Effector CD4-positive, alpha-beta T cell (primary cell): ENCODE results near the gene AMN1.
"Not testable (repeated sequence)": the region's sequence is repeated elsewhere in the genome, so short reads cannot be mapped to it uniquely, and the experiment has no call there.

Experiments used
- DNase-seq: peaks from one replicate; pipeline ENCODE4 v3.0.0-alpha.2; 2020
- total RNA-seq: gene quantifications from one replicate; lab custom pipeline; 2026; lab: John Stamatoyannopoulos, UW

AMN1 gene
- total RNA-seq: 3.9 reads per million, percentile 15 among the genes with 10 or more reads in this experiment

DNA sequence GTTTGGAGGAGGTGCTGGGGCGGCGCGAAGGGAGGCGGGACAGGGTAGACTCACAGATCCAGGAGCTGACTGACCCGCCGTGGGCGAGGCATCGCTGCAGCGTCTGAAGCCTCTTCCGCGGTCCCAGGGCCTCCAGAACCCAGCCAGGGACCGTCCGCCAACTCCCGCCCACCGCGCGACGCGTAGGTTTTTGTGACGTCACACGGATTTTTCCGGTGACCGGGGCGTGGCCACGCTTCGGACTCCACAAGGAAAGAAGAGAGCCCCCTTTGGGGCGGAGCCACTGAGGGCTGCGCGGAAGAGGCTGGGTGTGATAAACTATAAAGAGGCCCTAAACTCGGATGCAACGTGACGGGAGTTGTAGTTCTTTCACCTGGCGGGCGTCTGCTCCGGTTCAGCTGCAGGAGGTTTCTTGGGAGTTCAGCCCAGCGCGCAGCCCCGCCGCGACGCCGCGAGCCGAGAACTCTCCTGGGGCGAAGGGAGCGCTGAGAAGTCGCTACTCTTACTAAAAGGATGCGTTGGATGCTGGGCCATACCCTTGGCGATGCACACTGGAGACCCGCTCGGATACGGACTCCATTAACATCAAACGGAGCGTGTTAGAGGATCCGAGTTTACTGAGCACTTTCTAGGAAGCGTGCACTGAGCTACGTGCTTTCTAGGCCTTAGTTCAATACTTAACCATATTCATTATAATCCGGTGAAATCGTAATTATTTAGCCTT is at the start of gene AMN1:
Gene AMN1, minus strand, starts transcription at position 105 of the 724 bp plus-strand sequence. Its CDS starts 13 bp downstream, at position 92.
- peak; percentile 95 for DNase-seq

- DNase-seq: no peak
Observed at GRCh38 chr12:31773867-31774266, 45.0 kb upstream of the AMN1 start.

- no peak for DNase-seq
Observed at GRCh38 chr12:31773223-31773750, 44.5 kb upstream of the AMN1 start.

- DNase-seq: no peak
Observed at GRCh38 chr12:31772685-31773222, 43.9 kb upstream of the AMN1 start.

- DNase-seq: no peak
Observed at GRCh38 chr12:31772186-31772585, 43.4 kb upstream of the AMN1 start.

DNA sequence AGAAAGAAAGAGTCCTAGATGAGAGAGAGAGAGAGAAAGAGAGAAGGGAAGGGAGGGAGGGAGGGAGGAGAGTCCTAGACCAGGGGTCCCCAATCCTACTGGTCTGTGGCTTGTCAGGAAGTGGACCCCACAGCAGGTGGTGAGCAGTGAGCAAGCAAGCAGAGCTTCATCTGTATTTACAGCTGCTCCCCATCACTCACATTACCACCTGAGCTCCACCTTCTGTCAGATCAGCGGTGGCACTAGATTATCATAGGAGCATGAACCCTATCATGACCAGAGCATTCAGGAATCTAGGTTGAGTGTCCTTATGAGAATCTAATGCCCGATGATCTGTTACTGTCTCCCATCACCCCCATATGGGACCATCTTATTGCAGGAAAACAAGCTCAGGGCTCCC is 39.2 kb upstream of the AMN1 start:
- DNase-seq: no peak

DNA sequence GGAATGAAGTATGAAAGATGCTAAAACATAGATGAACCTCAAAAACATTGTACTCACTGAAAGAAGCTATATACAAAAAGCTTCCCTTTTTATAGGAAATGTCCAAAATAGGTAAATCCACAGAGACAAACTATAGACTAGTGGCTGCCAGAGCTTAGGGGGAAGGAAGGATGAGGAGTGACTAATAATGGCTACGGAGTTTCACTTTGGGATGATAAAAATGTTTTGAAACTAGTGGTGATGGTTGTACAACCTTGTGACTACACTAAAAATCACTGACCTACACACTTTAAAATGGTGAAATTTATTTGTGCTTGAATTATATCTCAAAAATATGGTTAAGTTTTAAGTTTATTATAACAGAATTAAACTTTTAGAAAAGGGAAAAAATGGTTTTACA is 37.1 kb upstream of the AMN1 start:
- DNase-seq: no peak

- no peak for DNase-seq
Observed at GRCh38 chr12:31759632-31760459, 31.0 kb upstream of the AMN1 start.

- not testable (repeated sequence) for DNase-seq
Observed at GRCh38 chr12:31758297-31758696, 29.5 kb upstream of the AMN1 start.

DNA sequence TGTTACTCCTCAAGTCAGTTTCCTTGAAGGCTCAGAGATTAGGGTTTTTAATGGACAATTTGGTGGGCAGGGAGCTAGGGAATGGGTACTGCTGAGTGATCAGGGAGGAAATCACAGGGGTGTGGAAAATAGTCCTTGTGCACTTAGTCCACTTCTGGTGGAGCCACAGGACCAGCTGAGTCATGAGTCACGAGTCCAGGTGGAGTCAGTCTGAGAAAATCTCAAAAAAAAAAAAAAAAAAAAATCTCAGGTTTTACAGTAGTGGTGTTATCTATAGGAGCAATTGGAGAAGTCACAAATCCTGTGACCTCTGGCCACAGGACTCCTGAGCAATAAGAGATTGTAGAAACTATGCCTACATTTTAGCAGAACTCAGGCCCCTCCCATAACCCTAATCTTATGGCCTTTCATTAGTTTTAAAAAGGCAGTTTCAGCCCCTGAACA is 28.2 kb upstream of the AMN1 start:
- no peak for DNase-seq

DNA sequence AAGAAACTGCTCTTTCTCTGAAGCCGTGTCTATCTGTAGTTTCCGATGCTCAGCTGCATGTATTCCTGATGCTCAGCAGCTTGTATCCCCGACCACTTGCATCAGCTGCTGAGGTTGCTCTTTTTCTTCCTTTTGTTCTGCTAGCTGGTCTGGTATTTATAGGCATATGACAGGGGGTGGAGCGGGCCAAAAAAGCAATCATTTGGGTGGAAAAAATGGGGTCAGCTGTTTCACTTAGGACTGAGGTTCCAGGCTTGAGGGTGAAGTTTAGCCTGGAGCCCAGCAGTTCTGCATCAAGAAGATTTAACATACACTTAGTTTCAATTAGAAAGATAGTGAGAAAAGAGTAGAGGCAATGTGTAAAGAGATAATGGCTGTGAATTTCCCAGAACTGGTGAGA is 23.6 kb upstream of the AMN1 start:
- no peak for DNase-seq

DNA sequence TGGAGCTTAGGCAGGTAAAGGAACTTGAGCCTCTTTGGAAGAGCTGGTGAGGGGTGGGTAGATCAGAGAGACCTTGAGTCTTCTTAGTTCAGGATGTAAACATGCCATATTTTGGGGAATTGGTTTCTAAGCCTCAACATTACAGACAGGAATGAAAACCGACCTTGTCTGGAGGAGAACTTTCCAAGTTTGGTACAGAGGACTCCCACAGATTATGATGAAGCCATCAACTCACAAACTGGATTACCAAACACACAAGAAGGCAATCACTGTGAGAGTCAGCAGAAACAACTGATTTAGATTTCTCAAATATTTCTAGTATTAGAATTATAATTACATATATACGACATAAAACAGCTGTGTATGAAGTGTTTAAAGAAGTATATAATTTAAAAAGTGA is 22.3 kb upstream of the AMN1 start:
- no peak for DNase-seq

DNA sequence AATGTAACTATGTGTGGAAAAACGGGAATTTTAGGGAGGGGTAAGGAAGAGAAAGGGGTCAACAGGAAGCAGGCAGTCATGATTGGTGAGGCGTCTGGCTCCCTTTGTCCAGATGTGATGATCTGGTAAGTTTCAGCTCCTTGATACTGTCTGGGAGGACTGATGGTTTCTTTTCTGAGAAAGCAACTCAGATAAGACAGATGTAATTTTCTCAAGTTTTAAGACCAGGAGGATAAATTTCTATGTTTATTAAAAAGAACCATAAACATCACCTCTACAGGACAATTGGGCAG is 21.9 kb upstream of the AMN1 start:
- DNase-seq: no peak

DNA sequence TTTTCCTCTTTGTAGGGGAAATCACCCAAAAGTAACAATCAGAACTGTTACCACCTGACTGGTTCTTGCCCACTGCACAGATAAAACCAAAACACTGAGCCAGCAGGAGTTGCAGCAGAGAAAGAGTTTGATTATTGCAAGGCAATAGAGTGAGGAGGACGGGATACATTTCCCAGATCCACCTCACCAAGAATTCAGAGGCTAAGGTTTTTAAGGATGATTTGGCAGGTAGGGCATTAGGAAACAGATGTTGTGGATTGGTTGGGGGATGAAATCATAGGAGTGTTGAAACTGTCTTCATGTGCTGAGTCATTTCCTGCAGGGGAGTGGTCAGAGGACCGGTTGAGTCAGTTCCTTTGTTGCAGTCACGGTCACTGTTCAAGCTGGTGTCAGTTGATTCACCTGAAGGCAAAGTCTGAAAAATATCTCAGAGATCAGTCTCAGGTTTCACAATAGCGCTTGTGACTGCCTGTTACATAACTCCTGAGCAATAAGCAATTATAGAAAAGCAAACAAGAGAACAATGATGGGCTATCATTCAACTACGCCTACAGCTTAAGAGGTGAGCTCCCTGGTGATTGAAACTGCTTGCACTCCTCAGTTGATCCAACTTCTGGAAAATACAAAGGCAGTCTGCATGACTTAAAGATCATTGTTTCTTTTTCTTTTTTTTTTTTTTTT is 20.3 kb upstream of the AMN1 start:
- peak; percentile 22 for DNase-seq

DNA sequence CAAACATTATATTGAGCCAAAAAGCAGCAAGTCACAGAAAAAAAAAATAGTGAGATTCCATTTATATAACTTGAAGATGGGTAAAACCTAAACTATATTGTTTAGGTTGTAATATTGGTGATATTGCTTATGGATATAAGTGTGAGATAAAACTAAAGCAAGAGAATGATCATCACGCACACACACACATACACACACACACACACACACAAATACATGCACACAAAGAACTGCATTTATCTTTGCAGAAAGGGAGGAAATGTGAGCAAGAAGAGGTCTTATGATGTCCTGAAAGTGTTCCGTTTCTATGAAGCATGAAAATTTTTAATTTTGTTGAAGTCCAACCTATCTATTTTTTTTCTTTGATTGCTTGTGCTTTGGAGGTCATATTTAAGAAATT is 16.4 kb upstream of the AMN1 start:
- DNase-seq: no peak

GRCh38 chr12:31744363-31744762 is 15.5 kb upstream of the AMN1 start:
- not testable (repeated sequence) for DNase-seq

GRCh38 chr12:31742891-31743290 is 14.1 kb upstream of the AMN1 start:
- DNase-seq: no peak

DNA sequence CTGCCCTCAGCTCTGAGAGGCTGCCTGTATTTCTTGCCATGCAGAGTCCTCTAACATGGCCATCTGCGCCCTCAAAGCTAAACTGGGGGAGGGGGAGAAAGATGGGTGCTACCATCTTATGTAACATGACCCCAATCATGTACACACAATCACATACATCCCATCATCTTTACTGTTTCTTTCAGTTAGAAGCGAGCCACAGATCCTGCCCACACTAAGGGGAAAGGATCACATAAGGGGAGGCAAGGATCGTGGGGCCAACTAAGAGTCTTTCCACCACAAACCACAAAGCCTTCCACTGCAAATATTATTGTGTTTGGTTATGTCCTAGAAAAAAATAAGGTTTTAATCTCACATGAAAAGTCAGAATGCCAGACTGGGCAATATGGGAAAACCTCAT is 11.8 kb upstream of the AMN1 start:
- DNase-seq: no peak

- no peak for DNase-seq
Observed at GRCh38 chr12:31737763-31738162, 8.9 kb upstream of the AMN1 start.

DNA sequence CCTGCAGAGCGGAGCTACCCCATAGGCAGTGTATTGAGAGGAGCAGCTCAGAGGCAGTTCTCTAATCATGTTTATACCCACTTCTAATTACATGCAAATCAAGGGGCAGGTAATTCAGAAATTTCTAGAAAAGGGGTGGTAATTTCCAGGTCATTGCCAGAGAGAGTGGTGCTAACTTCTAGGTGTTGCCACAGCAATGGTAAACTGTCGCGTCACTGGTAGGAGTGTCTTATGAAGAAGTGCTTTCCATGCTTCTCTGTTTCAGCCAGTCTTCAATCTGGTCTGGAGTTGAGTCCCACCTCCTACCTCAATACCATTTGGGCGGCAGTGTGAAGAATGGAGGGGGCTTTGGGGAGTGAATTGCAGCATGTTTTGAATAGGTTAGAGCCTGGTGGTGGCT is 8.5 kb upstream of the AMN1 start:
- DNase-seq: no peak

- DNase-seq: peak; percentile 49
Observed at GRCh38 chr12:31736472-31736871, 7.7 kb upstream of the AMN1 start.

GRCh38 chr12:31733549-31734432 is 5.0 kb upstream of the AMN1 start:
- peak; percentile 12 for DNase-seq
